AG09319 (cell line): ENCODE data around the gene ABCA3.

ENCODE experiments used
- DNase-seq: peaks from one replicate; pipeline ENCODE4 v3.0.0-alpha.2; 2010; ENCODE audit warnings: low read depth; ENCODE audit errors: extremely low read depth
- TF ChIP-seq, protein P1 (sequence below): IDR thresholded peaks from 2 replicates; pipeline ENCODE4 v1.5.1; 2011; ENCODE audit warnings: low read depth, mild to moderate bottlenecking, inconsistent platforms, low read length, moderate library complexity

Gene ABCA3

DNA sequence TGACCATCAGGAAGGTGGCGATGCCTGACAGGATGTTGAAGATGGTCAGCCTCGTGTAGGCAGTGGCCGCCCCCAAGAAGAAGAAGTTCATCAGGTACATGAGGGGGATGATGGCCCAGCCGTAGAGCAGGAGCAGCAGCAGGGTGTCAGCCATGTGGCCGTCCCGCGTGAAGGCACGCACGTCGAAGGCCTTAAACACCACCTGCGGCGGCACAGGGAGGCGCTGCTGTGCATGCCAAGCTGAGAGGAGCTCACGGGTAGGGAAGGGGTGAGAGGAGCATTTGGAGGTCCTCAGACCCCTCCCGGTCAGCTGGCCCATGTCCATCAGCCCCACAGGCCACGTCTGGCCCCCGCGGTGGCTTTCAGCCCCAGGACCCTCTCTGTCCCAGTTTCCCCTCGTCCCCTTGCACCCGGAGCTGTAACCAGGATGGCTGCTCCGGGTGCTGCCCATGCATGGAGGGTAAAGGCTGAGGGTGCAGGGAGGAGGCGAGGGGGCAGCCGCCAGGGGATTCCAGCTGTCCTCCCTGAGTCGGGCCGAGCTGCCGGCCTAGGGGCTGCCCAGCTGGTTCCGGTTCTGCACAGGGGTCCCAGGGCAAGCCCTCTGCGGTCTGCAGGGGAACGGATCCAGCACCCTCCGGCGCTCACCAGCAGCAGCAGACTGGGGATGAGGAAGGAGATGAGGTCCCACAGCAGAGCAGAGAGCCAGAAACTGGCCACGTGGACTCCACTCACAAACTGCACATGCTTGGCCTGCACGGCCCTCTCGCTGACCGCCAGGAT, 55.5 kb downstream of the ABCA3 start:
- no peak for DNase-seq
- TF ChIP-seq, protein P1, sequence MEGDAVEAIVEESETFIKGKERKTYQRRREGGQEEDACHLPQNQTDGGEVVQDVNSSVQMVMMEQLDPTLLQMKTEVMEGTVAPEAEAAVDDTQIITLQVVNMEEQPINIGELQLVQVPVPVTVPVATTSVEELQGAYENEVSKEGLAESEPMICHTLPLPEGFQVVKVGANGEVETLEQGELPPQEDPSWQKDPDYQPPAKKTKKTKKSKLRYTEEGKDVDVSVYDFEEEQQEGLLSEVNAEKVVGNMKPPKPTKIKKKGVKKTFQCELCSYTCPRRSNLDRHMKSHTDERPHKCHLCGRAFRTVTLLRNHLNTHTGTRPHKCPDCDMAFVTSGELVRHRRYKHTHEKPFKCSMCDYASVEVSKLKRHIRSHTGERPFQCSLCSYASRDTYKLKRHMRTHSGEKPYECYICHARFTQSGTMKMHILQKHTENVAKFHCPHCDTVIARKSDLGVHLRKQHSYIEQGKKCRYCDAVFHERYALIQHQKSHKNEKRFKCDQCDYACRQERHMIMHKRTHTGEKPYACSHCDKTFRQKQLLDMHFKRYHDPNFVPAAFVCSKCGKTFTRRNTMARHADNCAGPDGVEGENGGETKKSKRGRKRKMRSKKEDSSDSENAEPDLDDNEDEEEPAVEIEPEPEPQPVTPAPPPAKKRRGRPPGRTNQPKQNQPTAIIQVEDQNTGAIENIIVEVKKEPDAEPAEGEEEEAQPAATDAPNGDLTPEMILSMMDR, result no peak

DNA sequence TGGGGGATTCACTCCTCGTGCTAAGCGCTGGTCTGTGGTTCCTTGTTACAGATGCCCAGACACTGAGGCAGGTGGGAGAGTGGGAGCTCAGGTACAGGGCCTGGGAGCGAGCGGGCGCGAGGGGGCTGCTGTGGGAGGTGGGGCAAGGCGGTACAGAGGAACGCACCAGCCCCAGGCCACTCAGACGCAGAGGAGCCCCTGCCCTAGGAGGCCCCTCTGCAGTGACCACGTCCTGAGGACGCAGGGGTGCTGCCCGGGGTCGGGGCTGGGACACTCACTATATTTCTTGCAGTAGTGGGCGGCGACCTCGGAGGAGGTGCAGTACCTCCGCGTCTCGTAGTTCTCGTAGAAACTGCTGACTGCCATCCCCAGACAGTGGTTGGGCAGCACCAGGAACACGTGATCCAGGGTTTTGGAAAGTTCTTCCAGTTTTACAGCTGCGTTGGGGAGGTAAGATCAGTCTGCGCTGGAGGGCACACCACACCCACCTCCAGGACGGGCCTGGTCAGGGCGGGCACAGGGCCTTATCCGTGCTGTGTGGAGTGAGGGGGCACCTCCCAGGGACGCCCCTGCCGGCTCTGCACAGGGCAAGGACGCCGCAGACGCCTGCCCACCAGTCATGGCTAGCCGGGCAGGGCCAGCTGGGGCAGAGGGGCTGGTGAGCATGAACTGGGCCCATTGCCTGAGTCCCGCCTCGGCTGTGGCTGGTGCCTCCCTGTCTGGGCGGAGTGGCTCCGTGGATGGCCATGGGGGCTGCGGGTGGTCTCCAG, 56.3 kb downstream of the ABCA3 start:
- DNase-seq, result no peak
- TF ChIP-seq, protein P1, result no peak

DNA sequence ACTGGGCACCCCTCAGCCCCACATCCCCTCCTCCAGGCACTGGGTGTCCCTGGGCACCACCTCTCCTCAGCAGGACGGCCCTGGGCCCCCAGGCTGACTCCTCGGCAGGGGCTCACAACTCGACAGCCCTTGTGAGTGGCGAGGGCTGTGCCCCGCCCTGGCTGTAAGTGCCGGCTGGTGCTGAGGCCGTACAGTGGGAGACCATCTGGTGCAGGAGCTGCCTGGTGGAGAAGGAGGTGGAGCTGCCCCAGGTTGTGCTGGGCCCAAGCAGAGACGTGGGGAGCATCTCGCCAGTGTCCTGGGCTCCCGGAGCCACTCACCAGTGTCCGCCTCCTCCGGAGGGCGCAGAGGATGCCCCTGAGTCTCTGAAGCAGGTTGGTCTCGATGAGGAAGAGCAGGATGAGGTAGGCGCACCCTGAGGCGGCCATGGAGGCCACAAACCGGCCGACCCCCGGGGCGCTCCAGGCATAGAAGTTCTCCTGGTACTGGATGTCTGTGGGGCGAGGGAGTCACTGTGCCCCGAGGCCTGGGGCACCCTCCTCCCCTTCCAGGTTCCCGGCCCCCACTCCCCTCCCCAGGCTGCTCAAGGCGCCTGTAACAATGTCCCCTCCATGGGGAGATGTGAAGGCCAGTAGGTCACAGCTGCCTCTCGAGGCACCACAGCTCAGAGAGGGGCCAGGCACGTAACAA, 57.5 kb downstream of the ABCA3 start:
- DNase-seq, result no peak
- TF ChIP-seq, protein P1, result no peak

GRCh38 chr16:2282262-2282661, 58.3 kb downstream of the ABCA3 start:
- TF ChIP-seq, protein P1, result no peak
- no peak for DNase-seq

- TF ChIP-seq, protein P1, result no peak
- no peak for DNase-seq
These were observed 59.5 kb downstream of the ABCA3 start for GRCh38 chr16:2280981-2281542.

DNA sequence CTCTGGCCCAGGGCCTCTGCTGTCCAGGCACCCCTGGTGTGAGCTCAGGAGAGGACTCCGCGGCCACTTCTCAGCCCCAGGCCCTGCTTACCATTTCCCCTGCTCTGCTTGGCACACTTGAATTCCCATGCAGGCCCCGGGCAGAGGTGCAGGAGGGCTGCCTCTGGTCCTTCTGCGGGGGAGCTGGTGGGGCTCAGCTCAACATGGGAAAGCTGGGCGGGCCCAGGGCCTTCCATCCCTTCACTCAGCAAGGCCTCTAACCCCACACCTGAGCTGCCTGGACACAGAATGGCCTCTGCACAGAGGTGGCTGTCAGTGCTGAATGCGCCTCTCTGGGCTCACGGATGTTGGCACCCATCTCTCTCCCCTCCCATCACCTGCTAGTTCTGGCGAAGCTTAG, 60.1 kb downstream of the ABCA3 start:
- TF ChIP-seq, protein P1, result no peak
- no peak for DNase-seq
